Measurements from ENCODE around the gene POR.
A peak's percentile ranks its signal among the peaks of the same experiment; 100 is the strongest.

The POR gene

DNA sequence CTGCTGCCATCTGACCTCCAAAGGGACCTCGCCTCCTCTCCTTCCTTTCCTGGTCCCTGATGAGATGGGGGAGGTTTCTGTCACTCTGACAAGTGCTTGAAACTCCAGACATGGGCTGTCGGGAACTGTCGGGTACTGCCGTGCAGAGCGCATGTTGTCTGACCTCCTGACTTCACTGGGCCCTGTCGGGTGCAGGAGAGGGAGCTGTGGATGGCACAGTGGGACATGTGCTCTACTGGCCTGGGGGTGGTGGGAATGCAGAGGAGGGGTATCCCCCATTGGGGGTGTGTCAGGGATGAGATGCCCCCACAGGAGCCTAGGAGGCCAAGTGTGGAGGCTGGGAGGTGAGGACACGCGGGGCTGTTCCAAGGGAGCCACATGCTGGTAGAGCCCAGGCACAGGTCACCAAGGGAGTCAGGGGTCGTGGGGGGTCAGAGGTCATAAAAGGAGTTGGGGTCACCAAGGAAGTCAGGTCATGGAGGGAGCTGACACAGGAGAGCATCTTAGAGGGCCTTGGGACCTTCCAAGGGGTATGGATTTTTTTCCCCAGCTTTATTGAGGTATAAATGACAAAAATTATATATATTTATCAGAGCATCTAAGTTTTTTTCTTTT lies 48.5 kb downstream of the POR start:
- Mint-ChIP-seq H3K9me3 (no peaks in the 10 kb centered on the region), H3K4me1 (peaks cover 71% of the 10 kb centered on the region), H3K27me3 (ENCODE audit: low read depth, poor library complexity) (no peaks in the 10 kb centered on the region), H3K36me3 (ENCODE audit: low read depth) (peaks cover 20% of the 10 kb centered on the region), H3K4me3 (peak overlapping the region; percentile 64), H3K27ac (peak overlapping the region; percentile 97)
- DNase-seq, result no peak
- TF ChIP-seq, protein P1, sequence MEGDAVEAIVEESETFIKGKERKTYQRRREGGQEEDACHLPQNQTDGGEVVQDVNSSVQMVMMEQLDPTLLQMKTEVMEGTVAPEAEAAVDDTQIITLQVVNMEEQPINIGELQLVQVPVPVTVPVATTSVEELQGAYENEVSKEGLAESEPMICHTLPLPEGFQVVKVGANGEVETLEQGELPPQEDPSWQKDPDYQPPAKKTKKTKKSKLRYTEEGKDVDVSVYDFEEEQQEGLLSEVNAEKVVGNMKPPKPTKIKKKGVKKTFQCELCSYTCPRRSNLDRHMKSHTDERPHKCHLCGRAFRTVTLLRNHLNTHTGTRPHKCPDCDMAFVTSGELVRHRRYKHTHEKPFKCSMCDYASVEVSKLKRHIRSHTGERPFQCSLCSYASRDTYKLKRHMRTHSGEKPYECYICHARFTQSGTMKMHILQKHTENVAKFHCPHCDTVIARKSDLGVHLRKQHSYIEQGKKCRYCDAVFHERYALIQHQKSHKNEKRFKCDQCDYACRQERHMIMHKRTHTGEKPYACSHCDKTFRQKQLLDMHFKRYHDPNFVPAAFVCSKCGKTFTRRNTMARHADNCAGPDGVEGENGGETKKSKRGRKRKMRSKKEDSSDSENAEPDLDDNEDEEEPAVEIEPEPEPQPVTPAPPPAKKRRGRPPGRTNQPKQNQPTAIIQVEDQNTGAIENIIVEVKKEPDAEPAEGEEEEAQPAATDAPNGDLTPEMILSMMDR (IDR thresholded peaks at IDR 0.05), result no peak

DNA sequence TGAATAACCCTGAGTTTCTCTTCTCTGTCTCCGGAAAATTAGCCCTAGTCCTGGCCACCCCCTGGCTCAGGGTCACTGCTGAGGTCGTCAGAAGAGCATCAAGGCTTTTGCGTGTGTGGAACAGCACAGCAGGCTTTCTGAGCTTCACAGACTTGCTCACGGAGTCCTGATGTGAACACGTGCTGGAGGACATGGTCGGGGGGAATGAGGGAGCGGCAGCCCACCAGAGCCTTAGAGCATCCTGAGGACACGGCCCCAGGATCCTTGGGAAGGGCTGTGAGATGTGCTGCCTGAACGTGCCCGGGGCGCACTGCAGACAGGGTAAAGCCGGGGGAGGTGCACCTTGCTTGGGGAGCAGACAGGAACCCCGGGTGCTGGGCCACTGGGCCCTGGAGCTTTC lies 50.7 kb downstream of the POR start:
- peak overlapping the region; percentile 20 for H3K27ac Mint-ChIP-seq
- H3K27me3 Mint-ChIP-seq (ENCODE audit: low read depth, poor library complexity), result no peaks in the 10 kb centered on the region
- H3K4me1 Mint-ChIP-seq, result peaks cover 81% of the 10 kb centered on the region
- peaks cover 15% of the 10 kb centered on the region for H3K36me3 Mint-ChIP-seq (ENCODE audit: low read depth)
- DNase-seq, result no peak
- no peaks in the 10 kb centered on the region for H3K9me3 Mint-ChIP-seq
- H3K4me3 Mint-ChIP-seq, result no peak overlapping the region
- TF ChIP-seq, protein P1 (IDR thresholded peaks at IDR 0.05), result no peak

DNA sequence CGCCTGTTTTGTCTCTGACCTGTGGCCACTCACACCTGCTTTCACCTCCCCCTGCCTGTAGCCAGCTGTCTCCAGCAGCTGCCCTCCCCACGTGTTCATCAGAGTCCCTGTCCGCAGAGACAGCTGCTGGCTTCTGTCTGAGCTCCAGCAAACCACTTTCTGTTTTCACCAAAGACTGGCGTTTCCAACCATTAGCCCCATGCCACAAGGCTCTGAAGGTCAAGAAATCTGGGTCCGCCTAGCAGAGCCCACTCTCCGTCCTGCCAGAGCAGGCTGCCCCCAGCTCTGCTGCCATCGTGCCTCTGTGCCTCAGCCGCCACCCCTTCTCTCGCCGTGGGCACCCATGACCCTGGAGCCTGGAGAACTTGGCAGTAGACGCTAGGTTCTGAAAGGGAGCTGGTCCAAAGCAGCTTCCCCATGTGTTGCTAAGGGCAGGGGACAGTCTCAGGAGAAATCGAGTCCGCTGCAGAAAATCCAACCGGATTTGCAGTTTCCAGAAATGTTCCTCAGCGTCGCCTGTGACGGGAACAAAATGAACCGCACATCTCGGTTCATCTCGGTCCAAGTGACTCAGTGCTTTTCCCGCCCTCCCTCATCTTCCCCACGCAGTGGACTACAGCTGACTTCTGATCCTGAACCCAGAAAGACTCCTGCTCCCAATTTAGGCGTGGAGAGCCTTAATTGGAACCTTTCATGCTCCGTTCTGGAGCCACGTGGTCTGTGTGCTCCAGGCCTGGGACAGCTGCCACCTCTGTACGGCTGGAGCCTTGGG lies 51.4 kb downstream of the POR start:
- no peaks in the 10 kb centered on the region for H3K27me3 Mint-ChIP-seq (ENCODE audit: low read depth, poor library complexity)
- H3K36me3 Mint-ChIP-seq (ENCODE audit: low read depth), result peaks cover 14% of the 10 kb centered on the region
- no peak overlapping the region for H3K4me3 Mint-ChIP-seq
- DNase-seq, result no peak
- peak overlapping the region; percentile 95 for H3K27ac Mint-ChIP-seq
- TF ChIP-seq, protein P1 (IDR thresholded peaks at IDR 0.05), result no peak
- H3K9me3 Mint-ChIP-seq, result no peaks in the 10 kb centered on the region
- H3K4me1 Mint-ChIP-seq, result peaks cover 85% of the 10 kb centered on the region

DNA sequence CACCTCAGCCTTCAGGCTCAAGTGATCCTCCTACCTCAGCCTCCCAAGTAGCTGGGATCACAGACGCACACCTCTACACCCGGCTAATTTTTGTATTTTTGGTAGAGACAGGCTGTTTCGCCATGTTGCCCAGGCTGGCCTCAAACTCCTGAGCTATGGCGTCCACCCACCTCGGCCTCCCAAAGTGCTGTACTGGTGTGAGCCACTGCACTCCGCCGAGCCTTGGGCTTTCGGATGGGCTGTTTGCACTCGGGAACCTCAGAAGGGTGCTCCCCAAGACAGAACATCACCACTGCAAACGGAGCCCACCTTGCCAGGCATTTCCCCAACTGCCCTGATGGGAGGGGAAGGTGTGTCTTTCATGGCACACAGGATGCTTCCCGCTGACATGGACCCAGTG lies 52.1 kb downstream of the POR start:
- no peaks in the 10 kb centered on the region for H3K9me3 Mint-ChIP-seq
- peaks cover 85% of the 10 kb centered on the region for H3K4me1 Mint-ChIP-seq
- peak overlapping the region; percentile 95 for H3K27ac Mint-ChIP-seq
- DNase-seq, result no peak
- H3K36me3 Mint-ChIP-seq (ENCODE audit: low read depth), result peaks cover 8% of the 10 kb centered on the region
- no peak overlapping the region for H3K4me3 Mint-ChIP-seq
- peaks cover under 1% of the 10 kb centered on the region for H3K27me3 Mint-ChIP-seq (ENCODE audit: low read depth, poor library complexity)
- TF ChIP-seq, protein P1 (IDR thresholded peaks at IDR 0.05), result no peak

DNA sequence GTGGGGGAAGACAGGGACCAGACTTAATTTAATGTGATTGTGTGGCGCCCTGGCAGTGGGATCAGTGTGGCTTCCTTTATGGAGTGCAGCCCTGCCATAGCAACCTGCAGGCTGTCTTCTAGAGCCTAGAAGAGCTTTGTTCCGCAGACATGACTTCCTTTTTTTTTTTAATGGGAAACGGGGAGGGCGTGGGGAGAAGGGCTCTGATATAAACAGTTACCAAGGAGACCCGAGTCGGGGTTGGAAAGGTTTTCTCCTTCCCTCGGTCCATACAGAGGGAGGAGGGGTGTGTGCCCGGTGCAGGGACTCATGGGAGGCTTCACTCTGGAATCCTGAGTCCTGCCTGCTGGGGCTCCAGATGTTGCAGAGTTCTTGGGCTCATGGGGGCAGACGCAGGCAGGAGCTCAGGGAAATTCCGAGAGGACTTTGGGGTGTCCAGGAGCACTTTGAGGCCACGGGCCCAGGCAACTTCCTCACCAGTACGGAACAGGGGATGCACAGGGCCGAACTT lies 52.6 kb downstream of the POR start:
- no peak for DNase-seq
- Mint-ChIP-seq H3K4me3 (no peak overlapping the region), H3K36me3 (ENCODE audit: low read depth) (peaks cover 12% of the 10 kb centered on the region), H3K27me3 (ENCODE audit: low read depth, poor library complexity) (peaks cover 3% of the 10 kb centered on the region), H3K4me1 (peaks cover 85% of the 10 kb centered on the region), H3K9me3 (no peaks in the 10 kb centered on the region), H3K27ac (peak overlapping the region; percentile 95)
- TF ChIP-seq, protein P1 (IDR thresholded peaks at IDR 0.05), result no peak
